ENCODE results near the gene DACH1.

DACH1 gene

GRCh38 chr13:71659404-71659803 is 207.6 kb downstream of the DACH1 start:
- Mint-ChIP-seq H3K4me3 (no peak overlapping the region), H3K27ac (no peak overlapping the region), H3K36me3 (ENCODE audit: low read depth) (no peaks in the 10 kb centered on the region), H3K9me3 (no peaks in the 10 kb centered on the region), H3K4me1 (ENCODE audit: low read depth) (no peaks in the 10 kb centered on the region), H3K27me3 (no peaks in the 10 kb centered on the region)
- intact Hi-C loops (cut with micrococcal nuclease), result no loop called here

- intact Hi-C loops (cut with micrococcal nuclease), result no loop called here
- Mint-ChIP-seq H3K27me3 (no peaks in the 10 kb centered on the region), H3K4me3 (no peak overlapping the region), H3K36me3 (ENCODE audit: low read depth) (no peaks in the 10 kb centered on the region), H3K27ac (no peak overlapping the region), H3K4me1 (ENCODE audit: low read depth) (no peaks in the 10 kb centered on the region), H3K9me3 (no peaks in the 10 kb centered on the region)
These were observed 221.5 kb downstream of the DACH1 start for GRCh38 chr13:71645467-71645866.

- Mint-ChIP-seq H3K9me3 (no peaks in the 10 kb centered on the region), H3K27me3 (no peaks in the 10 kb centered on the region), H3K4me1 (ENCODE audit: low read depth) (no peaks in the 10 kb centered on the region), H3K4me3 (no peak overlapping the region), H3K36me3 (ENCODE audit: low read depth) (no peaks in the 10 kb centered on the region), H3K27ac (no peak overlapping the region)
- intact Hi-C loops (cut with micrococcal nuclease), result no loop called here
These were observed 222.4 kb downstream of the DACH1 start for GRCh38 chr13:71644579-71644978.

GRCh38 chr13:71643448-71643860 is 223.6 kb downstream of the DACH1 start:
- no peak overlapping the region for H3K4me3 Mint-ChIP-seq
- H3K4me1 Mint-ChIP-seq (ENCODE audit: low read depth), result no peaks in the 10 kb centered on the region
- H3K27me3 Mint-ChIP-seq, result no peaks in the 10 kb centered on the region
- no peak overlapping the region for H3K27ac Mint-ChIP-seq
- intact Hi-C loops (cut with micrococcal nuclease), result no loop called here
- no peaks in the 10 kb centered on the region for H3K36me3 Mint-ChIP-seq (ENCODE audit: low read depth)
- H3K9me3 Mint-ChIP-seq, result no peaks in the 10 kb centered on the region

- H3K27me3 Mint-ChIP-seq, result no peaks in the 10 kb centered on the region
- intact Hi-C loops (cut with micrococcal nuclease), result no loop called here
- no peaks in the 10 kb centered on the region for H3K9me3 Mint-ChIP-seq
- H3K27ac Mint-ChIP-seq, result no peak overlapping the region
- H3K4me3 Mint-ChIP-seq, result no peak overlapping the region
- no peaks in the 10 kb centered on the region for H3K36me3 Mint-ChIP-seq (ENCODE audit: low read depth)
- H3K4me1 Mint-ChIP-seq (ENCODE audit: low read depth), result peaks cover 9% of the 10 kb centered on the region
These were observed 228.3 kb downstream of the DACH1 start for GRCh38 chr13:71638751-71639150.

- no peaks in the 10 kb centered on the region for H3K36me3 Mint-ChIP-seq (ENCODE audit: low read depth)
- H3K9me3 Mint-ChIP-seq, result no peaks in the 10 kb centered on the region
- H3K27ac Mint-ChIP-seq, result no peak overlapping the region
- no peaks in the 10 kb centered on the region for H3K27me3 Mint-ChIP-seq
- intact Hi-C loops (cut with micrococcal nuclease), result no loop called here
- no peak overlapping the region for H3K4me3 Mint-ChIP-seq
- peaks cover 15% of the 10 kb centered on the region for H3K4me1 Mint-ChIP-seq (ENCODE audit: low read depth)
These were observed 232.2 kb downstream of the DACH1 start for GRCh38 chr13:71634602-71635443.

GRCh38 chr13:71634182-71634581 is 232.8 kb downstream of the DACH1 start:
- no peaks in the 10 kb centered on the region for H3K9me3 Mint-ChIP-seq
- no peak overlapping the region for H3K4me3 Mint-ChIP-seq
- intact Hi-C loops (cut with micrococcal nuclease), result no loop called here
- H3K4me1 Mint-ChIP-seq (ENCODE audit: low read depth), result peaks cover 15% of the 10 kb centered on the region
- H3K27me3 Mint-ChIP-seq, result no peaks in the 10 kb centered on the region
- H3K36me3 Mint-ChIP-seq (ENCODE audit: low read depth), result no peaks in the 10 kb centered on the region
- no peak overlapping the region for H3K27ac Mint-ChIP-seq

GRCh38 chr13:71632721-71633120 is 234.3 kb downstream of the DACH1 start:
- no peaks in the 10 kb centered on the region for H3K9me3 Mint-ChIP-seq
- no peaks in the 10 kb centered on the region for H3K36me3 Mint-ChIP-seq (ENCODE audit: low read depth)
- H3K27me3 Mint-ChIP-seq, result no peaks in the 10 kb centered on the region
- H3K4me3 Mint-ChIP-seq, result no peak overlapping the region
- intact Hi-C loops (cut with micrococcal nuclease), result no loop called here
- peaks cover 15% of the 10 kb centered on the region for H3K4me1 Mint-ChIP-seq (ENCODE audit: low read depth)
- H3K27ac Mint-ChIP-seq, result no peak overlapping the region

GRCh38 chr13:71632206-71632605 is 234.8 kb downstream of the DACH1 start:
- Mint-ChIP-seq H3K4me3 (no peak overlapping the region), H3K4me1 (ENCODE audit: low read depth) (peaks cover 15% of the 10 kb centered on the region), H3K27me3 (no peaks in the 10 kb centered on the region), H3K9me3 (no peaks in the 10 kb centered on the region), H3K27ac (no peak overlapping the region), H3K36me3 (ENCODE audit: low read depth) (no peaks in the 10 kb centered on the region)
- intact Hi-C loops (cut with micrococcal nuclease), result no loop called here

GRCh38 chr13:71629167-71629566 is 237.8 kb downstream of the DACH1 start:
- Mint-ChIP-seq H3K4me3 (no peak overlapping the region), H3K27ac (no peak overlapping the region), H3K4me1 (ENCODE audit: low read depth) (peaks cover 7% of the 10 kb centered on the region), H3K27me3 (no peaks in the 10 kb centered on the region), H3K9me3 (no peaks in the 10 kb centered on the region), H3K36me3 (ENCODE audit: low read depth) (no peaks in the 10 kb centered on the region)
- intact Hi-C loops (cut with micrococcal nuclease), result no loop called here

GRCh38 chr13:71626421-71627117 is 240.4 kb downstream of the DACH1 start:
- Mint-ChIP-seq H3K27ac (no peak overlapping the region), H3K27me3 (no peaks in the 10 kb centered on the region), H3K36me3 (ENCODE audit: low read depth) (no peaks in the 10 kb centered on the region), H3K4me3 (no peak overlapping the region), H3K4me1 (ENCODE audit: low read depth) (no peaks in the 10 kb centered on the region), H3K9me3 (no peaks in the 10 kb centered on the region)
- intact Hi-C loops (cut with micrococcal nuclease), result no loop called here

GRCh38 chr13:71625694-71626093 is 241.3 kb downstream of the DACH1 start:
- Mint-ChIP-seq H3K36me3 (ENCODE audit: low read depth) (no peaks in the 10 kb centered on the region), H3K27me3 (no peaks in the 10 kb centered on the region), H3K4me1 (ENCODE audit: low read depth) (no peaks in the 10 kb centered on the region), H3K9me3 (no peaks in the 10 kb centered on the region), H3K27ac (no peak overlapping the region), H3K4me3 (no peak overlapping the region)
- intact Hi-C loops (cut with micrococcal nuclease), result no loop called here

GRCh38 chr13:71624653-71625600 is 242.1 kb downstream of the DACH1 start:
- Mint-ChIP-seq H3K27ac (no peak overlapping the region), H3K36me3 (ENCODE audit: low read depth) (no peaks in the 10 kb centered on the region), H3K4me1 (ENCODE audit: low read depth) (no peaks in the 10 kb centered on the region), H3K4me3 (no peak overlapping the region), H3K27me3 (no peaks in the 10 kb centered on the region), H3K9me3 (no peaks in the 10 kb centered on the region)
- intact Hi-C loops (cut with micrococcal nuclease), result no loop called here

Data from dendritic cell treated with granulocyte-macrophage colony-stimulating factor and Interleukin-4, amounts not matched to agents 40 ng/mL and 50 ng/mL, for 4 days (primary cell).